ENCODE data around the gene PAOX. TPM values are rescaled to one million over a fixed set of nuclear protein-coding genes. Genes with fewer than 3 reads are reported as not detected.
"Not testable (repeated sequence)": the region's sequence is repeated elsewhere in the genome, so short reads cannot be mapped to it uniquely, and the experiment has no call there.

Gene PAOX
- total RNA-seq, 2 experiments from 2014 or later, result 8.8 to 9.6 TPM

DNA sequence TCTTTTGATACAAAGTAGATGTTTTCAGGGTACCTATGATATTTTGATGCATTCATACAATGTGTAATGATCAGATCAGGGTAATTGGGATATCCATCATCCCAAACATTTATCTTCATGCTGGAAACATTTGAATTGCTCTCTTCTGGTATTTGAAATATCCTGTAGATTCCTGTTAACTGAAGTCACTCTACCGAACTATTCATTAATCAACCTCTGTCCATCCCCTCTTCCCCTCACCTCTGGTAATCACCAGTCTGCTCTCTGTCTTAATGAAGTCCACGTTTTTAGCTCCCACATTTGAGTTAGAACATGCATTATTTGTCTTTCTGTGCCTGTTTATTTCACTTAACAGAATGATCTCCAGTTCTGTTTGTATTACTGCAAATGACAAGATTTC, 26.2 kb downstream of the PAOX start:
- peaks cover 49% of the 10 kb centered on the region for H3K4me1 Mint-ChIP-seq (ENCODE audit: low read depth)

DNA sequence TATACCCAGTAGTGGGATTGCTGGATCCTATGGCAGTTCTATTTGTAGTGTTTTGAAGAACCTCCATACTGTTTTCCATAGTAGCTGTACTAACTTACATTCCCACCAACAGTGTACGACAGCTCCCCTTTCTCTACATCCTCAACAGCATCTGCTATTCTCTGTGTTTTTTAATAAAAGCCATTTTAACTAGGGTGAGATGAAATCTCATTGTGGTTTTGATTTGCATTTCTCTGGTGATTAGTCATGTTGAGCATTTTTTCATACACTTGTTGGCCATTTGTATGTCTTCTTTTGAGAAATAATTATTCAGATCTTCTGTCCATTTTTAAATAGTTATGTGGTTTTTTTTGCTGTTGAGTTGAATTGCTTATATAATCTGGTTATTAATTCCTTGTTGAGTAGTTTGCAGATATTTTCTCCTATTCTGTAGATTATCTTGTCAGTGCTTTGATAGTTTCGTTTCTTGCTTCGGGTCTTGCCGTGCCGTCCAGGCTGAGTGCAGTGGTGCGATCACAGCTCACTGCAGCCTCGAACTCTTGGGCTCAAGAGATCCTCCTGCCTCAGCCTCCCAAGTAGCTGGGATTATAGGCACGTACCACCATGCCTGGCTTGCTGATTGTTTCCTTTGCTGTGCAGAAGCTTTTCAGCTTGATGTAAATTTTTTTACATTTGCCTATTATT, 26.9 kb downstream of the PAOX start:
- Mint-ChIP-seq H3K27me3 (no peaks in the 10 kb centered on the region), H3K27ac (no peak overlapping the region), H3K4me1 (ENCODE audit: low read depth) (peaks cover 42% of the 10 kb centered on the region), H3K36me3 (peaks cover 74% of the 10 kb centered on the region), H3K9me3 (peaks cover 8% of the 10 kb centered on the region), H3K4me3 (no peak overlapping the region)
- DNase-seq, result no peak
- intact Hi-C loops (cut with micrococcal nuclease), result no loop called here
- ChIA-PET POLR2A (no interaction called here), CTCF (no interaction called here)

More for the DNA sequence above, 26.2 kb downstream of the PAOX start:
- Mint-ChIP-seq H3K27me3 (no peaks in the 10 kb centered on the region), H3K9me3 (peaks cover under 1% of the 10 kb centered on the region), H3K27ac (no peak overlapping the region), H3K36me3 (peaks cover 71% of the 10 kb centered on the region), H3K4me3 (no peak overlapping the region)
- POLR2A ChIA-PET, result no interaction called here
- no peak for DNase-seq
- CTCF ChIA-PET, result no interaction called here
- intact Hi-C loops (cut with micrococcal nuclease), result no loop called here

DNA sequence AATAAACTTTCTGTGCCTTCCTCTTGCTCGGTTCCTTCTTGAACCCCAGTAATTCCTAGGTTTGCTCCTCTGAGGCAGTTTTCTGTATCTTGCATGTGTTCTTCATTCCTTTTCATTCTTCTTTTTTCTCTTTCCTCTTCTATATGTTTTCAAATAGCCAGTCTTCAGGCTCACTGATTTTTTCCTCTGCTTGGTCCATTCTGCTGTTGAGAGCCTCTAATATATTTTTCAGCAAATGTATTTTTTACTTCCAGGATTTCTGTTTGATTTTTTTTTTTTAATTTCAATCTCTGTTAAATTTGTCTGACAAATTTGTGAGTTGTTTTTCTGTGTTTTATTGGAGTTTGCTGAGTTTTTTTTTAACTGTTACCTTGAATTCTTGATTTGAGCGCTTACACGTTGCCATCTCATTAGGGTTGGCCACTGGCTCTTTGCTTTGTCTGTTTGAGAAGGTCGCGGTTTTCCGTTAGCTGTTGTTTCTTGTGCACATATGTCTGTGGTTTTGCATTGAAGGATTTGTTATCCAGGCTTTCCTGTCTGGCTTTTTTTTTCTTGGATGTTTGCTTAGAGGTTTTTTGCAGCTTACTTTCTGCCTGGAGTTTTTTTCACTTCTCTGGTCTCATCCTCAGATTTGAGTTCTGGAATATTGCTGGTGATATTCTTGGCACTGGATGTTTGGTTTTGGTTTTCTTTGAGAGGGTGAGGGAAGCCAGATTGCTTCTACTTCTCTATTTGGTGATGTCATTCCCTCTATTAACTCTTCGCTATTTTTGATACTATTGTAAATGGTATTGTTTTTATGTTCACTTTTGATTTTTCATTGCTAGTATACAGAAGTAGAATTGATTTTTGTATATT, 32.7 kb downstream of the PAOX start:
- Mint-ChIP-seq H3K27me3 (no peaks in the 10 kb centered on the region), H3K4me3 (no peak overlapping the region), H3K27ac (no peak overlapping the region), H3K4me1 (ENCODE audit: low read depth) (peaks cover 17% of the 10 kb centered on the region), H3K9me3 (peaks cover 29% of the 10 kb centered on the region), H3K36me3 (peaks cover 78% of the 10 kb centered on the region)
- CTCF ChIA-PET, result interaction anchor here (2.1 kb wide), 1 partner anchor 26 kb away, joined by 5 read pairs; no protein-coding TSS in a partner anchor
- intact Hi-C loops (cut with micrococcal nuclease), result no loop called here
- DNase-seq, result no peak
- POLR2A ChIA-PET, result no interaction called here

DNA sequence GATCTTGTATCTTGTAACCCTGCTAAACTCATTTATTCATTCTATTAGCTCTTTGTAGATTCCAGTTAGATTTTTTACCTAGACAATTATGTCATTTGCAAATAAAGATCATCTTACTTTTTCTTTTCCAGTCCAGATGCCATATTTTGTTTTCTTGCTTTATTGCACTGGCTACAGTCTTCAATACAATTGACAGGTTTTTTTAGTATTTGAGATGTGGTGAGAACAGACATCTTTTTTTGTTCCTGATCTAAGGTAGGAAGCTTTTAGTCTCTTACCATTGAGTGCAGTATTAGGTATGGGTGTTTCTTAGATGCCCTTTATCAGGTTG, 33.3 kb downstream of the PAOX start:
- intact Hi-C loops (cut with micrococcal nuclease), result no loop called here
- no peak overlapping the region for H3K4me3 Mint-ChIP-seq
- ChIA-PET POLR2A (interaction anchor here (1.2 kb wide), 1 partner anchor 83 kb away, joined by 3 read pairs; no protein-coding TSS in a partner anchor), CTCF (interaction anchor here (2.1 kb wide), 1 partner anchor 25 kb away, joined by 5 read pairs; no protein-coding TSS in a partner anchor)
- H3K9me3 Mint-ChIP-seq, result peaks cover 29% of the 10 kb centered on the region
- H3K27me3 Mint-ChIP-seq, result no peaks in the 10 kb centered on the region
- peaks cover 72% of the 10 kb centered on the region for H3K36me3 Mint-ChIP-seq
- DNase-seq, result no peak
- H3K4me1 Mint-ChIP-seq (ENCODE audit: low read depth), result peaks cover 12% of the 10 kb centered on the region
- no peak overlapping the region for H3K27ac Mint-ChIP-seq

DNA sequence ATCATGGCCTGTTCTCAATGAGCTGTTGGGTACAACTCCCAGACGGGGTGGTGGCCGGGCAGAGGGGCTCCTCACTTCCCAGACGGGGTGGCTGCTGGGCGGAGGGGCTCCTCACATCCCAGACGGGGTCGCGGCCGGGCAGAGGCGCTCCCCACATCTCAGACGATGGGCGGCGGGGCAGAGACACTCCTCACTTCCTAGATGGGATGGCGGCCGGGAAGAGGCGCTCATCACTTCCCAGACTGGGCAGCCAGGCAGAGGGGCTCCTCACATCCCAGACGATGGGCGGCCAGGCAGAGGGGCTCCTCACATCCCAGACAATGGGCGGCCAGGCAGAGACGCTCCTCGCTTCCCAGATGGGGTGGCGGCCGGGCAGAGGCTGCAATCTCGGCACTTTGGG, 35.3 kb downstream of the PAOX start:
- H3K4me1 Mint-ChIP-seq (ENCODE audit: low read depth); intact Hi-C loops (cut with micrococcal nuclease); H3K27me3 Mint-ChIP-seq; CTCF ChIA-PET; H3K4me3 Mint-ChIP-seq; POLR2A ChIA-PET; DNase-seq; H3K27ac Mint-ChIP-seq: not testable (repeated sequence)
- peaks cover 29% of the 10 kb centered on the region for H3K9me3 Mint-ChIP-seq
- H3K36me3 Mint-ChIP-seq, result peaks cover 64% of the 10 kb centered on the region

DNA sequence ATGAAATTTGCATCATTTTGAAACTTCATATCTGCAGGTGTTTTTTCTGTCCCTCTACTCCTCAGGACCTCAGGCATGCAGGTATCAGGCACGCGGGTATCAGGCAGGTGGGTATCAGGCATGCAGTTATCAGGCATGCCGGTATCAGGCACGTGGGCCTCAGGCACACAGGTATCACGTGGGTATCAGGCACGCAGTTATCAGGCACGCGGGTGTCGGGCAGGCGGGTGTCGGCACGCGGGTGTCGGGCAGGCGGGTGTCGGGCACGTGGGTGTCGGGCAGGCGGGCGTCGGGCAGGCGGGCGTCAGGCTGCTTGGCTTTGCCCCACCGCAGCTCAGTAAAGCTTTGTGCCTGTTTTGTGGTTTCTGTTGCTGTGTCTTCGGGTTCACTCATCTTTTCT, 36.7 kb downstream of the PAOX start:
- peaks cover 24% of the 10 kb centered on the region for H3K9me3 Mint-ChIP-seq
- H3K27me3 Mint-ChIP-seq, result no peaks in the 10 kb centered on the region
- CTCF ChIA-PET, result no interaction called here
- no peak for DNase-seq
- POLR2A ChIA-PET, result no interaction called here
- no peak overlapping the region for H3K27ac Mint-ChIP-seq
- intact Hi-C loops (cut with micrococcal nuclease), result no loop called here
- H3K36me3 Mint-ChIP-seq, result peaks cover 53% of the 10 kb centered on the region
- H3K4me1 Mint-ChIP-seq (ENCODE audit: low read depth), result no peaks in the 10 kb centered on the region
- no peak overlapping the region for H3K4me3 Mint-ChIP-seq

DNA sequence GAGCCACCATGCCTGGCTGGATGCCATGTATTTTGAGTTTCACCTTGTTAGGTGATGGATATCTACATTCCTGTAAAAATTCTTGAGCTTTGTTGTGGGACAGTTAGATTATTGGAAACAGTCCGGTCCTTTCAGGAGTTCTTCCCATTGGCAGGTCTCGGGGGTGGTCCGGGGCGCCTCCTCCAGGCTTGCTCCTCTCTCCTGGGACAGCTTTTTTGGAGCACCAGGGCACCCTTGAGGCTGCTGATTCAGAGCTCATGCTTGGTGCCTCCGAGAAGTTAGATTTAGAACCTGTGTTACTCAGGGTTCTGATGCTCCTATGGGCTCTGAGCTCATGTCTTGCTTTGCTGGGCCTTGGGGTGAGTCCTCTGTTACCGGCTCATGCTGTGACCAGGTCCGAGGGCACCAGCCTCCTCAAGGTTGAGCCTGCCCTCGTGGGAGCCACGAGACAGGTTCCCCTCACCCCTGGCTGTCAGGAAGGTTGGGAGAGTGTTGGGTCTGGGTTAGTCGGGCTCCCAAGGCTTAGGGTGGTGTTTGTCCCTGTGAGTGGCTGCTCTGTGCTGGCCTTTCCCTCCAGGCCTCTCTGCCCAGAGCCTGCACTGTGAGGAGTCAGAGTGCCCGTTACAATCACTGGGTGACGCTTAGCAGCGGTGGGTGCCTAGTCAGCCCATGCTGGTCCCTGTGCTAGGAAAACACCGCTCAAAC, 39.4 kb downstream of the PAOX start:
- Mint-ChIP-seq H3K27me3 (peaks cover 2% of the 10 kb centered on the region), H3K27ac (no peak overlapping the region), H3K4me3 (no peak overlapping the region), H3K36me3 (peaks cover 26% of the 10 kb centered on the region), H3K9me3 (peaks cover 2% of the 10 kb centered on the region), H3K4me1 (ENCODE audit: low read depth) (peaks cover under 1% of the 10 kb centered on the region)
- ChIA-PET POLR2A (interaction anchor here (1.2 kb wide), 1 partner anchor 22 kb away, joined by 4 read pairs; no protein-coding TSS in a partner anchor), CTCF (interaction anchor here (1.2 kb wide), 1 partner anchor 19 kb away, joined by 3 read pairs; no protein-coding TSS in a partner anchor)
- no peak for DNase-seq
- intact Hi-C loops (cut with micrococcal nuclease), result no loop called here

DNA sequence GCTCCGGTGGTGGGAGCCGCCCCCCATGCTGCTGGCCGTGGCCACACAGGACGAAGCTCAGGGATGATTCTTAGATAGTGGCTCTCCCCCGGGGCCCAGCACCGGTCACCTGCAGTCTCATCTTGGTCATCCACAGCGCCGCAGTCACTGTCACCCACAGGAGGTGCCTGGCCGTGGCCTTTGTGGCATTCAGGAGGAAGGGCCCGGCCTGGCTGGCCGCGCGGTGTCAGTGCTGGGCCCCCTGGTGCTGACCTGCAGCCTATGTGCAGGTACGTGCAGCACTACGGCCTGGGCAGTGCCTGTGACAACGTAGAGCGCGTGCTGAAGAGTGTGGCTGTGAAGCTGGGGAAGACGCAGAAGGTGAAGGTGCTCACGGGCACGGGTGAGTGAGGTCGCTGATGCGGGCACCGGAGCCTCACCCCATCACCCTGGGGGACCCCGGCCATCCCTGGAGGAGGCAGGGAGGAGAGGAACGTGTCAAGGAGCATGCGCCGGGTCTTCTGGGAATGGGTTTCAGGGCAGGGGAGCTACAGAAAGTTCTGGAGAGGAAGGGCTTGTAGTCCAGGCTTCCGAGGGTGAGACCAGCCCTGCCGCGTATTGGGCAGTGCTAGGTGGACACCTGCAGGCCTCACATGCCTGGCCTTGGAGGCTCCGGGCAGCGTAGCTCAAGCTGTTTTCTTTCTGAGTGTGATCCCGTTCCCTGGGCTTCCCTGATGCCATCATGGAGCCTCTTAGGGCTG, 40.3 kb downstream of the PAOX start:
- ChIA-PET CTCF (interaction anchor here (1.0 to 1.2 kb wide), 2 partner anchors 18 to 20 kb away, joined by 3 read pairs; no protein-coding TSS in a partner anchor), POLR2A (interaction anchor here (0.9 kb wide), 1 partner anchor 90 kb away, joined by 3 read pairs; no protein-coding TSS in a partner anchor)
- Mint-ChIP-seq H3K27ac (no peak overlapping the region), H3K9me3 (peaks cover 2% of the 10 kb centered on the region), H3K4me1 (ENCODE audit: low read depth) (peaks cover 2% of the 10 kb centered on the region), H3K27me3 (peaks cover 2% of the 10 kb centered on the region), H3K4me3 (no peak overlapping the region), H3K36me3 (peaks cover 23% of the 10 kb centered on the region)
- intact Hi-C loops (cut with micrococcal nuclease), result no loop called here
- DNase-seq, result no peak

DNA sequence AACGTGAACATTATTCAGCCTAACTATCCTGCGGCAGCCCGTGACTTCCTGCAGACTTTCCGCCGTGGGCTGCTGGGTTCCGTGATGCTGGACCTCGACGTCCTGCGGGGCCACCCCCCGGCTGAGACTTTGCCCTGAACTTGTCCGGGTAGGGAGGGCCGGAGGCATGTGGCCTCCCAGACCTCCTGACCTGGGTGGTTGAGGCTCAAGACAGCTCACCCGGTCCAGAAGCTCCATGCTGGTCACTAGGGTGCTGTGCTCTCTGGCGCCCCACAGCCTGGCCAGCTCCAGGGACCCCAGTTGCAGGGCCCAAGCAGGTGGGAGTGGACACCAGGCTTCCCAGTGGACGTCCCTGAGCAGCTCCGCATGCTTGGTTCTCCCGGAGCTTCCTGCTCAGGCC, 41.0 kb downstream of the PAOX start:
- intact Hi-C loops (cut with micrococcal nuclease), result no loop called here
- ChIA-PET POLR2A (interaction anchor here (0.9 kb wide), 1 partner anchor 90 kb away, joined by 3 read pairs; no protein-coding TSS in a partner anchor), CTCF (interaction anchor here (0.7 to 1.0 kb wide), 2 partner anchors 19 to 90 kb away, joined by 3 read pairs; no protein-coding TSS in a partner anchor)
- H3K27ac Mint-ChIP-seq, result peak overlapping the region; percentile 28
- H3K27me3 Mint-ChIP-seq, result peaks cover 2% of the 10 kb centered on the region
- peaks cover 2% of the 10 kb centered on the region for H3K4me1 Mint-ChIP-seq (ENCODE audit: low read depth)
- peaks cover 2% of the 10 kb centered on the region for H3K9me3 Mint-ChIP-seq
- no peak for DNase-seq
- H3K4me3 Mint-ChIP-seq, result no peak overlapping the region
- peaks cover 20% of the 10 kb centered on the region for H3K36me3 Mint-ChIP-seq

DNA sequence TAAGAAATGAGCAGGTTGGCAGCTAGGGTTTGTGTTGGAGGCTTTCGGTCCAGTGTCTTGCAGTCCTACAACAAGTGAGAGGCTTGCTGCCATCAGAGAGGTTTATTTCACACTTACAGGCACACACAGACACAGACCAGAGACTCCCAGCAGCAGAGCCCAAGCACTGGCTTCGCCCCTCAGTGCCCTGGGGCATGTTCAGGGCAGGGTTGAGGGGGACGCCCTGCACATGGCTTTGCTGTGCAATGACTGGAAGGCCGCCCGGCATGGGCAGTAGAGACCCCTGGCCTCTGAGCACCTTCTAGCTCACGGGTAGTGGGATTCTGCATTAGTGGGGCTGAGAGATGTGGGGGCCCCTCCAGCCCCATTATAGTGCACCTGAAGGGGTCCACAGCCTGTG, 41.5 kb downstream of the PAOX start:
- Mint-ChIP-seq H3K4me3 (no peak overlapping the region), H3K27ac (no peak overlapping the region), H3K36me3 (peaks cover 15% of the 10 kb centered on the region), H3K9me3 (peaks cover 2% of the 10 kb centered on the region), H3K4me1 (ENCODE audit: low read depth) (peaks cover 2% of the 10 kb centered on the region), H3K27me3 (peaks cover 2% of the 10 kb centered on the region)
- CTCF ChIA-PET, result interaction anchor here (0.7 to 1.9 kb wide), 2 partner anchors 17 to 91 kb away, joined by 3 to 9 read pairs; no protein-coding TSS in a partner anchor
- intact Hi-C loops (cut with micrococcal nuclease), result no loop called here
- POLR2A ChIA-PET, result no interaction called here
- no peak for DNase-seq

DNA sequence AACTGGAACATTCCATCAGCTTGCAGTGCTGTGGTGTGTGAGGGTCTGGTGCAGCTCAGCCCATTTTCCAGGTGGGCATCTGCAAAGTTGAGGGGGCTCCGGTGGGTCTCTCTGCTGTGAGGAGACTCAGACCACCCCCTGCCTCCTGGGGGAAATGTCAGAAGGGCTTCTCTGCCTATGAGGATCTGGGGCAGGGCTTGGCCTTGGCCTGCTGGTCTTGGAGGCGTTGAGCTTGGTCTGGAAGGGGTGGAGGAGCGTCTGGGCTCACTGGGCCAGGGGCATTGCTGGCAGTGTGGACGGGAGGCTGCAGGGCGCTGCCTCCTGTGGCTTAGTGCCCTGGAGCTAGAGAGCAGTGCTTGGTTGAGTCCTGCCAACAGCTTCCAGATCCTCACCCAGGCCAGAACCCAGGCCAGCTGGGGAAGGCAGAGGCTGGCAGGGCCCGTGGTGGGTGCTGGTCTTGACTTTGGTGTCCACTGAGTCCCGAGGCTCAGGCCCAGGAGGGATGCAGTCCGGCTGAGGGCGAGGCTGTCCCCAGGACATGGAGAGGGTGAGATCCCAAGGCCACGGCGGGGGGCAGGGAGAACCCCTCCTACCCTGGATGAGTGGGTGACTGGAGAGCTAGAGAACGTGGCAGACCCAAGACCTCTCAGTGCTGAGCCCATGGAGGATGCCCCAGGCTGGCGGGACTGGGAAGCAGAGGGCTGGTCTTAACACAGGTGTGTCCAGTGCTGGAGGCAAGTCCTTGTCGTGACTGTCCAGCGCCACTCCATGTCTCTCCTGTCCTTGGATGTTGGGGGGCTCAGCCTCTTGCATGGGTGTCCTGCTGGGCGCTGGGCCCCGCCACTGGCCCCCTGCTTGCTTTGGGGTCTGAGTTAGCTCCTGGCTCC, 42.5 kb downstream of the PAOX start:
- H3K27me3 Mint-ChIP-seq, result peaks cover 2% of the 10 kb centered on the region
- H3K4me3 Mint-ChIP-seq, result no peak overlapping the region
- CTCF ChIA-PET, result interaction anchor here (1.9 kb wide), 1 partner anchor 16 kb away, joined by 9 read pairs; no protein-coding TSS in a partner anchor
- intact Hi-C loops (cut with micrococcal nuclease), result no loop called here
- no peak for DNase-seq
- H3K9me3 Mint-ChIP-seq, result no peaks in the 10 kb centered on the region
- H3K27ac Mint-ChIP-seq, result no peak overlapping the region
- peaks cover 9% of the 10 kb centered on the region for H3K36me3 Mint-ChIP-seq
- POLR2A ChIA-PET, result no interaction called here
- H3K4me1 Mint-ChIP-seq (ENCODE audit: low read depth), result peaks cover 2% of the 10 kb centered on the region
